Hepatocyte (in vitro differentiated cells): ENCODE data around the gene MGLL.
"Not testable (repeated sequence)": the region's sequence is repeated elsewhere in the genome, so short reads cannot be mapped to it uniquely, and the experiment has no call there.

ENCODE experiments used
- EZH2 ChIP-seq: fragments of 200-600 bp; sonication (generic); IDR thresholded peaks from 2 replicates; pipeline ENCODE4 v1.6.1; 2016; ENCODE audit warnings: antibody characterized with exemption, mild to moderate bottlenecking, borderline replicate concordance
- TF ChIP-seq, protein P1 (sequence below): fragments of 200-600 bp; sonication (generic); IDR thresholded peaks from 2 replicates; pipeline ENCODE4 v1.5.1; 2016; ENCODE audit warnings: antibody characterized with exemption, mild to moderate bottlenecking; ENCODE audit not compliant: poor library complexity

- TF ChIP-seq, protein P1, sequence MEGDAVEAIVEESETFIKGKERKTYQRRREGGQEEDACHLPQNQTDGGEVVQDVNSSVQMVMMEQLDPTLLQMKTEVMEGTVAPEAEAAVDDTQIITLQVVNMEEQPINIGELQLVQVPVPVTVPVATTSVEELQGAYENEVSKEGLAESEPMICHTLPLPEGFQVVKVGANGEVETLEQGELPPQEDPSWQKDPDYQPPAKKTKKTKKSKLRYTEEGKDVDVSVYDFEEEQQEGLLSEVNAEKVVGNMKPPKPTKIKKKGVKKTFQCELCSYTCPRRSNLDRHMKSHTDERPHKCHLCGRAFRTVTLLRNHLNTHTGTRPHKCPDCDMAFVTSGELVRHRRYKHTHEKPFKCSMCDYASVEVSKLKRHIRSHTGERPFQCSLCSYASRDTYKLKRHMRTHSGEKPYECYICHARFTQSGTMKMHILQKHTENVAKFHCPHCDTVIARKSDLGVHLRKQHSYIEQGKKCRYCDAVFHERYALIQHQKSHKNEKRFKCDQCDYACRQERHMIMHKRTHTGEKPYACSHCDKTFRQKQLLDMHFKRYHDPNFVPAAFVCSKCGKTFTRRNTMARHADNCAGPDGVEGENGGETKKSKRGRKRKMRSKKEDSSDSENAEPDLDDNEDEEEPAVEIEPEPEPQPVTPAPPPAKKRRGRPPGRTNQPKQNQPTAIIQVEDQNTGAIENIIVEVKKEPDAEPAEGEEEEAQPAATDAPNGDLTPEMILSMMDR: not testable (repeated sequence)
- not testable (repeated sequence) for TF ChIP-seq EZH2
These were observed 140.2 kb downstream of the MGLL start for GRCh38 chr3:127682175-127682554.
